ENCODE data around the gene PDXP. TPM values are rescaled to one million over a fixed set of nuclear protein-coding genes. Genes with fewer than 3 reads are reported as not detected.
"Not testable (repeated sequence)": the region's sequence is repeated elsewhere in the genome, so short reads cannot be mapped to it uniquely, and the experiment has no call there.

The PDXP gene, protein sequence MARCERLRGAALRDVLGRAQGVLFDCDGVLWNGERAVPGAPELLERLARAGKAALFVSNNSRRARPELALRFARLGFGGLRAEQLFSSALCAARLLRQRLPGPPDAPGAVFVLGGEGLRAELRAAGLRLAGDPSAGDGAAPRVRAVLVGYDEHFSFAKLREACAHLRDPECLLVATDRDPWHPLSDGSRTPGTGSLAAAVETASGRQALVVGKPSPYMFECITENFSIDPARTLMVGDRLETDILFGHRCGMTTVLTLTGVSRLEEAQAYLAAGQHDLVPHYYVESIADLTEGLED
- polyA plus RNA-seq (2013, experiment 1 of 2; ENCODE audit: insufficient read length), result 33.7 TPM
- polyA plus RNA-seq (2013, experiment 2 of 2; ENCODE audit: insufficient read length), result 16.6 TPM

DNA sequence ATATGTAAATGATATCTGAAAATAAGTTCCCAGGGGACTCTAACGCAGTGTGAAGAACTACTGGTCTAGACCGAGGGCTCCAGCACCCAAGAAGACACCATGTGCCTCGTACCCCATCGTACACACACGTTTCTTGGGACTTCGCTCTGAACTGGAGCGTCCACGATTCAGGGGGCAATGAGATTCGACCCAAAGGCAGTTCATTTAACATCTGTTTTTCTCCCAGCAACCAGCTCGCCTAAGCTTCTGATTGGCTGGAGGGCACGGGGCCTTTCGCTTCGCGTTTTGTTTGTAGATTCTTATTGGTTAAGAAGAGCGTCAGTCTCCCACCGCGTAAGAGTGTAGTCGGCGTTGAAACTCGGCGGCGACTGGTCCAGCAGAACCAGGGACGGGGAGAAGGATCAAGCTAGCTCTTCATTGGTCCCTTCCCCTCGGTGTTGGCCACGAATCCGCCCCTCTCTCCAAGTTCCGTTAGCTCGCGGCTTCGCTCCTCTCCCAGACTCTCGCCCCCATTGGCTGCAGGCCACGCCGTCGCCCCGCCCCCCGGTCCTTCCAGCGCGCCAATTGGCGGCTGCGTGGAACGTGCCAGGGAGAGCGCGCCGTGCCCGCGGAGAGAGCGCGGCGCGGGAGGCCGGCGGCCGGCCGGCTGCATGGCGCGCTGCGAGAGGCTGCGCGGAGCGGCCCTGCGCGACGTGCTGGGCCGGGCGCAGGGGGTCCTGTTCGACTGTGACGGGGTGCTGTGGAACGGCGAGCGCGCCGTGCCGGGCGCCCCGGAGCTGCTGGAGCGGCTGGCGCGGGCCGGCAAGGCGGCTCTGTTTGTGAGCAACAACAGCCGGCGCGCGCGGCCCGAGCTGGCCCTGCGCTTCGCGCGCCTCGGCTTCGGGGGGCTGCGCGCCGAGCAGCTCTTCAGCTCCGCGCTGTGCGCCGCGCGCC, at the start of gene PDXP:
TSS of gene PDXP (plus strand) at position 591 of the 933 bp plus-strand sequence. CDS start at position 651, 60 bp downstream.
- DNase-seq, result peak; percentile 100

DNA sequence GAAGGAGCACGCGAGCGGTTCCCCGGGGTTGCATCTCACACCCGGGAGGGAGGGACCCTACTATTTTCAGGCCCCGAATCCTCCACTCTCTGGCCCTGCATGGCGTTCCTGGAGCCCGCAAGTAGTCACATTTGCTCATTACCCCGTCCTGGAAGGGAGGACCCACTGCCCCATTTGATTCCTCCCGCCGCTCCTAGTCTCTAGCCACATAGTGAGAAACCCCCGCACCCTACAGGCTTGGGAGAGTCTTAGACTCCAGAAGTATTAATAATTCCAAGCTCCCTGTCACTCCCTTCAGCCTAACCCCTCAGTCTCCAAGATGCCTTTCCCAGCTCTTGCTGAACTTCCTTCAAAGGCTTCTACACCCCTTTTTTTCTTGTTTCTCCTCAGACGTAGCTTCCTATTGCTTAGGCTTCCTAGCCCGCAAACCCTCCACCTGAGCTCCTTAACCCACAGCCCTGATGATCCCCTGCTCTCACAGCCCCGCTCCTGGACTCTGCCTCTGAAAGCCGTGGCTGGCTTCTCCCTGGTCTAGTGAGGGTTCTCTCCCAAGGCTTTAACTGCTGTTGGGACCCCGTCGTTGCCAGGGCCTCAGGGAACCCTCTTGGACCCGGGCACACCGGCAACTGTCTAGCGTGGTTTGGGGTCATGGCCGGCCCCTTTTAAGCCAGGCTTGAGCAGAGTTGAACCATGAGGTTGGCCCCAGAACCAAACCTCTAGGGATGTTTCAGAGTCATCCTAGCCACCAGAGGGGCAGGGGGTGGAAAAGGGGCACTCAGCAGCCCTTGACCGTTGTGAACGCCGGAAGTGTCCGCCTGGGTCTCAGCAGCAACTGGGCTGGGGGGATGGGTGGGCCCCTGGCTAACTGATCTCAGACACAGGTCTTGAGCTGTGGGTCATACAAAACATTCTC, 49.0 kb upstream of the PDXP start:
- peak; percentile 26 for DNase-seq

DNA sequence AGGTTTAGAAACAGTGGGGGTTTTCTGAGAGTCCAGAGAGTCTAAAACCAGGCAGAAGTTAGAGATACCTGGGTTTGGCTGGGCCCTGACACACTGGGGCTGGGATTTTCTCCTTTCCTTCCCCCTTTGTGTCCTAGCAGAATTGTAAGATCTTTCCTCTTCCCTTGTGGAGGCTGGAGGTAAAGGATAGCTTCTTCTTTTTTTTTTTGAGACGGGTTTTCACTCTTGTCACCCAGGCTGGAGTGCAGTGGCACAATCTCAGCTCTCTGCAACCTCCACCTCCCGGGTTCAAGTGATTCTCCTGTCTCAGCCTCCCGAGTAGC, 48.4 kb upstream of the PDXP start:
- DNase-seq, result not testable (repeated sequence)

DNA sequence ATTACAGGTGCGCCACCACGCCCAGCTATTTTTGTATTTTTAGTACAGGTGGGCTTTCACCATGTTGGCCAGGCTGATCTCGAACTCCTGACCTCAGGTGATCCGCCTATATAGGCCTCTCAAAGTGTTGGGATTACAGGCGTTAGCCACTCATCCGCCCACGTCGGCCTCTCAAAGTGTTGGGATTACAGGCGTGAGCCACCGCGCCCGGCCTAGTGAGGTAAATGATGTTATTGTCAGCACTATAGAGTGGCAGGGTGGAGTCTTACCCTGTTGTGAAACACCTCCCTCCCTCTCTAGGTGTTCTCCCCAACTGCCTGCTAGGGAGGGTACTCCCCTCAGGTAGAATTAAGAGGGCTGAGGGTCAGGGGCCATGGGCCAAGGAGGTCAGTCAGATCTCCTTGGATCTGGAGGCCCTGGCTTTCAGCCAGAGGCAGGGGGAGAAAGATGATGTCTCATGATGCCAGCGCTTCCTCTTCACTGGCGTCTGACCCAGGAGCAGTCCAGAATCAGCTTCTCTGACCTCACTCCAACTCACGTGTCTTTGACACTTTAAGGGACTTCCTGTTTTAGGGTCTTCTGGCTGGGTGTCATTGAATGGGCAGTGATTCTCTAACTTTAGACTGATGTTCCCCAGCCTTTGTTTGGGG, 47.9 kb upstream of the PDXP start:
- DNase-seq, result no peak

DNA sequence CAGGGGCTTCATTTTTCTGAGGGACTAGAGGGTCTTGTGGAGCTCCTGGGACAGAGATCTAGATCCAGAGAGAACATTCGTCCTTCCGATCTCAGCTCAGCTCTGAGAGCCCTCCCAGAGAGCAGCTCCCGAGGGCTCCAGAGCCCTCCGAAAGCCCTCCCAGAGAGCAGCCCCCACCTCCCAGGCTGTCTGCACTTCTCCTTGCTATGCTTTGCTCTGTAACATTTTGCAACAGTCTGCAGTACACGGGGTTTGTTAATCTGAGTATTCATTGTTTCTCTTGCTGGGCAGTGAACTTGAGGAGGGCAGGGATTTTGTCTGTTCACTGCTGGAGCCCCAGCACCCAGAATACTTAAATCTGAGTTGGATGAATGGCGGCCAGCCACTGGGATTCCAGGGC, 47.3 kb upstream of the PDXP start:
- no peak for DNase-seq

DNA sequence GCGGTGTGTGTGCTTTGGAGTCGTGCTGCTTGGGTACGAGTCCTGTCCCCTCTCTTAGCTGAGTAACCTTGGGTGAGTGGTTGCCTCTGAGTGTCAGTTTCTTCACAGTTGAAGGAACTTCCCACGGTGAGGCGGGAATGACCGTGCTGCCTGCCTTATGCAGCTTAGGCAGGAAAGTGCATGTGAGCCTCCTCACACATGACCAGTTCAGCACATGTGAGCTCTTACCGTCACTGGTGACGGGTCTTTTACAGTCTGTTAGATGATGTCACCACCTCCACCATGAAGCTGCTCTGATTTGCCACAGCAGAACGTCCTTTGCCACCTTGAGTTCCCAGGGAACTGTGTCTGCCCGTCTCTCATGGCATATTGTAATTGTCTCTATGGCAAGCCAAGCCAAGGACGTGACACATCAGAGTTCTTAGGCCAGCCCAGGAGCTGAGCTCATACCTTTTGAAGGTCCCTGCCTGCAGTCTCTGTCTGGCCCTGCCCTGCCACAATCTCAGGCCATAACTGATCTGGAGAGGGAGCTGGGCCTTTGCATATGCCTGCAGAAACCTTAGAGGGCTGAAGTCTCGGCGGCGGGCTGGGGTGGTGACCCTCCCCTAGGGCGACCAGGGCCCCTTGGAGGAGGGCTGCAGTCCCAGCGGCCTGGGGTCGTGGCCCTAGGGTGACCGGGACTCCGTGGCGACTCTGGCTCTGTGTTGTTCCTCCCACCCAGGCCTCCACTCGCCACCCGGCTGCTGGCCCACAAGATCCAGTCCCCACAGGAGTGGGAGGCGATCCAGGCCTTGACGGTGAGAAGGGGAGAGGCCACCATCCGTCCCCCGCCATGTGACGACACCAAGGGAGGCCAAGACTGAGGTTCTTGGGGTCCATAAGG, 42.1 kb upstream of the PDXP start:
- DNase-seq, result no peak

DNA sequence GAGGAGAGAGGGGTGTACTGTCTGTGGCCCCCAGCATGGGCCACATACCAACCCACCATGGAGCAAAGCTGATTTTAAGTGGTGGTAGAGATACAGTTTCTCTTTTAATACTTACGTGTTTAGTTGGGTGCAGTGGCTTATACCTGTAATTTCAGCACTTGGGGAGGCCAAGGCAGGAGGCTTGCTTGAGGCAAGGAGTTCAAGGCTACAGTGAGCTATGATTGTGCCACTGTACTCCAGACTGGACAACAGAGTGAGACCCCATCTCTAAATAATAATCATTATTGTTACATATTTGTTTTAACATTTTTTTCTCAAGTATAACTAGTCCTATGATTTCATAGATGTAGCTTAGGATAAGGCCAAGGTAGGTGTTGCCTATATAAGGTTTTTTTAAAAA, 41.1 kb upstream of the PDXP start:
- DNase-seq, result no peak

DNA sequence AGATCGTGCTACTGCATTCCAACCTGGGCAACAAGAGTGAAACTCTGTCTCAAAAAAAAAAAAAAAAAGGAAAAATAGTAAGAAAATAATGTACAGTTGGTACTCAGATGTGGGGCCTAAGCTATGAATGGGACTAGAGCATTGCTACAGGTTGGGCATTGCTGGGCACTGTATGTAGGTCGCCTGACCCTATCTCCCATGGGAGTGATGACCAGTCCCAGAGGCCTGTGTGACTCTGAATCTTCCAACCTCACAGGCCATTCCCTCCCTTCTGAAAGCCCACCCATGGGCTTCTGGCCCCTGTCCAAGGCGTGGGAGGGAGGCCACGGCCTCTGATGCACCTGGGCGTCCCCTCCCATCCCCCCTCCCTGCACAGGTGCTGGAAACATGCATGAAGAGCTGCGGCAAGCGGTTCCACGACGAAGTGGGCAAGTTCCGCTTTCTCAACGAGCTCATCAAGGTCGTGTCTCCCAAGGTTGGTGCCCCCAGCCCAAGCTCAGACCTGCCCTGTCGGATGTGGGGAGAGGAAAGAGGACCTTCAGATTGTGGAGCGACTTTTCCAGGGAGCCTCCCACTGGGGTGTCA, 40.4 kb upstream of the PDXP start:
- no peak for DNase-seq

DNA sequence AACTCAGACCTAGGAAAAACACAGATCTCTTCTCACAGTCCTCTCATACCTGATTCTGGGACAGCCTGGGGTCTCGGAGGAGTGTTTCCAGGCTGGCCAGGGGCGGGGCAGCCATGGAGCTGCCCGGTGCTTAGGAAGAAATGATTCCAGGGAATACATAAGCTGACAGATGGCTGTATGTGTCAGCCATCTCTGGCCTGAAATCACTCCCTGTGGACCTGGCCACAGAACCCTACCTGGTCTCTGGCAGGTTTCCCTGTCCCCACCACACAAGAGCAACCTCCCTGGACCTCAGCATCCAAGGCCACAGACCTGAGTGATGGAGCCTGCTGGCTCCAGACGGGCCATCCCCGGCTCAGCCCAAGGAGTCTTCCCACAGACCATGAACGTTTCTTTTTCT, 39.8 kb upstream of the PDXP start:
- no peak for DNase-seq

DNA sequence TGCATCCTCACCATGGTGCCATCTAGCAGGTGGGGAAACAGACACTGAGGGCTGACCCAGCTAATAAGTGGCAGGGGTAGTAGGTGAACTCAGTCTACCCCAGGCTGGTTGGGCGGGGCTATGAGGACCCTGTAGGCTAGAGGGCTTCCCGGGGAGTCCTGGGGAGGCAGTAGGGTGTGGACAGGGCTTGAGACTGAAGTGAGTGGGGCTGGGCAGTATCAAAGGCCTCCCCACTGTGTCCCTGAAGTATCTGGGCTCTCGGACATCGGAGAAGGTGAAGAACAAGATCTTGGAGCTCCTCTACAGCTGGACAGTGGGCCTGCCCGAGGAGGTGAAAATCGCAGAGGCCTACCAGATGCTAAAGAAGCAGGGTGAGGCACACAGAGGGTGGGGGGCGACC, 38.5 kb upstream of the PDXP start:
- no peak for DNase-seq

DNA sequence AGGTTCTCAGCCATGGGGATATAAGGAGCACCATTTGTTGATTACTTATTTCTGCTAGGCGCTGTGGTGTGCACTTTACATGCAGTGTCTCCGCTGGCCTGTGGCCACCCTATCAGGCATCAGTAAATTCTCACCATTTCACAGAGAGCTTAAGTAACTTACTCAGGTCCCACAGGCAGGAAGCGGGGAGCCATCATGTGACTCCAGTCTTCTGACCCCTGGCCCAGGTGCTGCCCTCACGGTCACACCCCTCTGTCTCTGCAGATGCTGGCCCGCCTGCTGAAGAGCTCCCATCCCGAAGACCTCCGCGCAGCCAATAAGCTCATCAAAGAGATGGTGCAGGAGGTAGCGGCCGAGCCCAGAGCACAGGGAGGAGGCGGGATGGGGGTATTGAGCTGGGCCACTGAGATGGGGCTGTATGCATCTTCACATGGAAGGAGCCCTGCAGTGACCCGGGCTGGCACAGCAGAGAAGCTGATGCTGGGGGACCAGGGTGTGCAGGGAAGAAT, 37.1 kb upstream of the PDXP start:
- DNase-seq, result no peak

DNA sequence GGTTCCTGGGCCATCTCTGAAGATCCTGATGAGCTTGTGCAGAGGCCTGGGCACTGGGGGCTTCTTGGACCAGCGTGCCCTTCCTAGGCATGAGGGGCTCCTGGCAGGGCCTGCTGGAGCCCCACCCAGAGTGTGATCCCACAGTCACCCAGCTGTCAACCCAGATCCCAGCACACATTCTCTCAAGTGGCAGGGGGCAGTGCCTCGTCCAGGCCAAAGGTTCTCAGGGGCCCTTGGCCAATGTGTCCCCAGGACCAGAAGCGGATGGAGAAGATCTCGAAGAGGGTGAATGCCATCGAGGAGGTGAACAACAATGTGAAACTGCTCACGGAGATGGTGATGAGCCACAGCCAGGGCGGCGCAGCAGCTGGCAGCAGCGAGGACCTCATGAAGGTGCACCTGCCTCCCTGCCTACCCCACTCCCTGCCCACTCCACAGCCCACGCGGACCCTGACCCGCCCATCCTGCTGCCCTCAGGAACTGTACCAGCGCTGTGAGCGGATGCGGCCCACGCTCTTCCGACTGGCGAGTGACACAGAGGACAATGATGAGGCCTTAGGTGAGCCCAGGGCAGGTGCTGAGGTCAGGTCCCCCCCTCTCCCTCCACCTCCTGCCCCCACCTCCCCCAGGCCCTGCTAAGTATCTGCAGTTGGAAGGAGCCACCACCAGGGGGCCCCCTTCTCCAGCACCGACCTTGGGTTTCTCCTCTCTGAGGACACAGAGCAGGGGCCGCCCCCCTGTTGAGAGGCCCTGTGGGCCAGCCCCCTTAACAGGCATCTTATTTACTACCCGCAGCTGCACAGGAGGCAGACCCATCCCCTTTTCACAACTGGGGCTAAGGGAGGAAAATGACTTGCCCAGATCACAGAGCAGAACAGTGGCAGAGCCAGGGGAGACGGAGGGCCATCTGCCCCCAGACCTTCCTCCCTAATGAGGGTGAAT, 35.2 kb upstream of the PDXP start:
- DNase-seq, result peak; percentile 55

DNA sequence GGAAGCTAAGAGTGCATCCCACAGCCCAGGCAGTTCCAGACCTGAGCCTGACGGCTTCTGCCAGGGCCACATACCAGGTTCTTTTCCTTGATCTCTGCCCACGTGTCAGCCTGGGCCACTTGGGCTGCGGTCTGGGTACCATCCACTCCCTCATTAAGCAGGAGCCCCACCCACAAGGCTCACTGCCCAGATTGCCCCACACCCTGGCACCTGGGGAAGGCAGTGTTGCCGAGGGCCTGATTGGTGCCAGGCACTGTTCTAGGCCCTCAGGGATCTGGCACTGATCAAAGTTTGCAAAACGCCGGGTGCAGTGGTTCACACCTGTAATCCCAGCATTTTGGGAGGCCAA, 34.5 kb upstream of the PDXP start:
- no peak for DNase-seq

DNA sequence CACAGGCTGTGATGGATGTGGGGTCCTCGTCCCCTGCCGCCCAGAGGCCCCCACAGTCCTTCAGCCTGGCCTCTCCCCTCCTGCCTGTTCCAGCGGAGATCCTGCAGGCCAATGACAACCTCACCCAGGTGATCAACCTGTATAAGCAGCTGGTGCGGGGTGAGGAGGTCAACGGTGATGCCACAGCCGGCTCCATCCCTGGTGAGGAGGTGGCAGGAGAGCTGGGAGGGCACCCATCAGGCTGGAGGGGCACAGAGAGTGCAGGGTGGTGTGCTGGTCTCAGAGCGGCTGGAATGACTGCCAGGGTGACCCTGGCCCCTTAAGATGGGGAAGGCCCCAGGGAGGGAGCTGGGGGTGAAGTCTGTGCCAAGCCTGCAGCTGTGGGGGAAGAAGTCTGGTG, 33.6 kb upstream of the PDXP start:
- no peak for DNase-seq

DNA sequence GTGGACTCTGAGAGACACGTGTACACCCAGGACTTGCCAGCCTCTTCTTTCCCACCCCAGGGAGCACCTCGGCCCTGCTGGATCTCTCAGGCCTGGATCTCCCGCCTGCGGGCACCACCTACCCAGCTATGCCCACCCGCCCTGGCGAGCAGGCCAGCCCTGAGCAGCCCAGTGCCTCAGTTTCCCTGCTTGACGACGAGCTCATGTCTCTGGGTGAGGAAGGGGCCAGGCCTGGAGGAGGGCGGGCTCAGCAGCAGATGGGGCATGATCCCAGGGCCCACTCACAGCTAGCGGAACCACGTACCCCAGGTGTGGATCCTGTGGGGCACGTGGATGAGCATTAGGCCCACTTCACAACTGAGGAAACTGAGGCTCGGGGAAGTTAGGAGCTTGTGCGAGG, 32.8 kb upstream of the PDXP start:
- no peak for DNase-seq

DNA sequence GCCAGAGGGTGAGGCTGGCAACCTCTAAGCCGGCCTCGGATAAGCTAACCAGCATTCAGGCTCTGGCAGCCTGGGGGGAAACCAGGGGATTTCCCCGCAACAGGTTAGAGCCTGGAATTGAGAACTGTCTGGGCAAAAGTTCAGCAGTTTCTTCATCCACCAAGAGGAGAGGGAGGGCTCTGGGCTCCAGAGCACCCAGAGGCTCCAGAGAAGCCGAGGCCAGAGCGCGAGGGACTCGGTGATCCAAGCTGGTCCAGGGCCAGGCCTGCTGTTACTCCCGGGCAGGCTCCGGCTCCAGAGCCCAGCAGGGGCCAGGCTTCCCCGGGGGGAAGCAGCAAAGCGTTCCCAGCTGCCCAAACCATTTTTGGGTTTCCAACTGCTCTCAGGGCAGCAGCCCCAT, 32.4 kb upstream of the PDXP start:
- no peak for DNase-seq

DNA sequence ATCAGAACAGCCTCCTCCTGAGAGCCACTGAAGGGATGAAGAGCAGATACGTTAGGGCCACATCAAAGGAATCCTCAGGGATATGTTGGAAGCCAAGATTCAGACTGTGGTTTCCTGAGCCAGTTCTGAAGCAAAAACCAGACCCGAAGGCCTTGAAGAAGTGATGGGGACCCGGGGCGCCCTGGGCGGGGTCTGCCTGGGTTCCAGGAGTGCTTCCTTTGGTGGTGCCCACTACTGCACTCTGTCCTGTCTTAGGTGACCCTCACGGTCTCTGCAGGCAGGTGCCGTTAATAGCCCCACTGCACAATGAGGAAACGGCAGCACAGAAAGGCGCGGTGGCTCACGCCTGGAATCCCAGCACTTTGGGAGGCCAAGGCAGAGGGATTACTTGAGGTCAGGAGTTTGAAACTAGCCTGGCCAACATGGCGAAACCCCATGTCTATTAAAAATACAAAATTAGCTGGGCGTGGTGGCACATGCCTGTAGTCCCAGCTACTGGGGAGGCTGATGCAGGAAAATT, 31.9 kb upstream of the PDXP start:
- no peak for DNase-seq

DNA sequence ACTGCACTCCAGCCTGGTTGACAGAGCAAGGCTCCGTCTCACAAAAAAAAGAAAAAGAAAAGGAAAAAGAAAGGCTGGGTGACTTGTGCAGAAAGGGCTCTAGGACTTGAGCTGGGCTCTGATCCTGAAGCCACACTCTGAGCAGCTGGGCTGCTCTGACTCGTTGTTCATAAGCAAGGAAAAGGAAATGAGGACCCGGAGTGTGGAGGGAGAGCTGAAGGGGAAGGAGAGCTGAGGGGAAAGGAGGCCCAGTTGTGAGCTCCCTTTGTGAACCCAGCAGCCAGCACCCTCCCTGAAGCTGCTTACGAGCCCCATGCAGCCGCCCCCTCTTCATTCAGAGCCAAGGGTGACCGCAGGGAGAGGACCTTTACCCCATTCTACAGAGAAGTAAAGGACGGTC, 31.4 kb upstream of the PDXP start:
- no peak for DNase-seq

DNA sequence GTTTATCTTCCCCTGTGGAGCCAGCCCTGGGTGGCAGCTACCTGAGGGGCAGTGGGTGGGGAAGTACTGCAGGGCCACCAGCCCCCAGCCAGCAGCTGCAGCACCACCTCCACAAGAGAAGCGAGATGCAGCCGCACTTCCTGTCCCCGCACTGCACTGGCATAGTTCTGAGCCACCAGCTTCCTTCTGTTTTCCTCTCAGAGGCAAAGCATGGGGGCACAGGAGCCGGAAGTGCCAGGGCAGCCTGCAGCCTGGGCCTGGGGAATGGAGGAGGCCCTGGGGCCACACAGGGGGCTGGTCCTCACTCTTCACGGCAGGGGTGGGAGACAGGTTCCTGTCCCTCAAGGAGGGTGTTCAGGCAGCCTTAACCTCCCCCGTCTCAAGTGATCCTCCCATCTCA, 31.0 kb upstream of the PDXP start:
- no peak for DNase-seq
